HepG2 (cell line): ENCODE measurements around the gene AARS2. TPM values are rescaled to one million over a fixed set of nuclear protein-coding genes. Genes with fewer than 3 reads are reported as not detected.

Experiments
- ATAC-seq: fragments of 200-7000 bp; cut with Tn5 transposase; 3 replicates; pipeline ENCODE4 v1.9.1; 2020; ENCODE audit warnings: mild to moderate bottlenecking, moderate library complexity
- BruUV-seq: library from RNA; stranded (reverse); fragments of 400-500 nt; replicated peaks from 2 replicates; lab custom pipeline; 2021; lab: Mats Ljungman, UMichigan
- CTCF ChIA-PET: fragments of 300-600 bp; formaldehyde crosslinking; extraction: SDS; loops from one replicate; lab custom pipeline; 2021; ENCODE audit warnings: low total read pairs, inconsistent platforms, low intra/inter-chr PET ratio; lab: Yijun Ruan, JAX
- POLR2A ChIA-PET: fragments of 350-600 bp; sonication (Branson Sonifier 250); formaldehyde crosslinking; loops from one replicate; lab custom pipeline; 2020; ENCODE audit warnings: antibody characterized with exemption, inconsistent platforms; lab: Yijun Ruan, JAX
- DNase-seq: peaks from one replicate; pipeline ENCODE4 v3.0.0-alpha.2; 2015; ENCODE audit warnings: low spot score
- FAIRE-seq: peaks from 3 replicates; lab custom pipeline; 2011; peaks lifted over from hg19 to GRCh38; lab: Jason Lieb, UNC
- H2AFZ ChIP-seq: one replicate; pipeline ENCODE4 v1.6.1; 2011; ENCODE audit warnings: low read length, inconsistent platforms
- H3K27ac ChIP-seq: fragments of 300-600 bp; 3 replicates; pipeline ENCODE4 v1.8.0; 2011; ENCODE audit warnings: mixed run types, mild to moderate bottlenecking, mixed read lengths, low read length, inconsistent platforms; ENCODE audit not compliant: insufficient read depth; ENCODE audit errors: extremely low read length
- H3K27me3 ChIP-seq, 2 experiments: fragments of 200-600 bp in 1 of 2; 2 replicates in 1 of 2; 3 replicates in 1 of 2; pipeline versions ENCODE4 v1.6.0 to v1.8.0; 2011; ENCODE audit warnings: low read length in 2 of 2, mild to moderate bottlenecking in 2 of 2, moderate library complexity in 2 of 2, inconsistent platforms in 1 of 2; ENCODE audit not compliant: insufficient read depth in 2 of 2, control insufficient read depth in 1 of 2
- H3K36me3 ChIP-seq, 2 experiments: fragments of 200-600 bp in 1 of 2; replicated peaks in 1 of 2; 2 replicates in 1 of 2; 3 replicates in 1 of 2; pipeline versions ENCODE4 v1.5.1 to v1.8.0; 2011; ENCODE audit warnings: low read length in 2 of 2, inconsistent platforms in 1 of 2; ENCODE audit not compliant: insufficient read depth in 2 of 2, control insufficient read depth in 1 of 2
- H3K4me1 ChIP-seq: 2 replicates; pipeline ENCODE4 v1.5.1; 2012; ENCODE audit warnings: low read length, inconsistent platforms; ENCODE audit not compliant: insufficient read depth
- H3K4me2 ChIP-seq: 2 replicates; pipeline ENCODE4 v1.6.0; 2011; ENCODE audit warnings: low read depth, low read length, inconsistent platforms
- H3K4me3 ChIP-seq, 3 experiments: fragments of 200-600 bp in 1 of 3; sonication (generic), shearing (Covaris generic) in 1 of 3; replicated peaks in 1 of 3; 2 replicates each; pipeline ENCODE4 v1.5.1; 2011 to 2016; ENCODE audit warnings: low read length in 3 of 3, inconsistent platforms in 2 of 3, low read depth in 2 of 3, mild to moderate bottlenecking in 2 of 3, control low read depth in 1 of 3, mixed read lengths in 1 of 3; ENCODE audit not compliant: insufficient read depth in 1 of 3
- H3K79me2 ChIP-seq: one replicate; pipeline ENCODE4 v1.6.1; 2011; ENCODE audit warnings: low read length, inconsistent platforms; ENCODE audit not compliant: insufficient read depth
- H3K9ac ChIP-seq: 2 replicates; pipeline ENCODE4 v1.6.0; 2011; ENCODE audit warnings: mild to moderate bottlenecking, low read depth, low read length, inconsistent platforms; ENCODE audit not compliant: insufficient read depth
- H3K9me3 ChIP-seq: 2 replicates; pipeline ENCODE4 v1.5.1; 2012; ENCODE audit warnings: mild to moderate bottlenecking, low read length
- H4K20me1 ChIP-seq: 2 replicates; pipeline ENCODE4 v1.6.0; 2011; ENCODE audit warnings: inconsistent platforms, mild to moderate bottlenecking, low read length, moderate library complexity; ENCODE audit not compliant: insufficient read depth
- ARHGAP35 ChIP-seq: sonication (generic); formaldehyde crosslinking; IDR thresholded peaks from 2 replicates; pipeline ENCODE4 v1.9.0; 2022; ENCODE audit warnings: mild to moderate bottlenecking, inconsistent platforms, moderate library complexity, missing genetic modification reagents, borderline replicate concordance
- ARID5B ChIP-seq: IDR thresholded peaks from 2 replicates; pipeline ENCODE4 v1.4.0; 2020; ENCODE audit warnings: mild to moderate bottlenecking, missing genetic modification reagents
- CC2D1A ChIP-seq: sonication (generic); formaldehyde crosslinking; IDR thresholded peaks from 2 replicates; pipeline ENCODE4 v1.8.1; 2023; ENCODE audit warnings: mild to moderate bottlenecking, missing genetic modification reagents
- DR1 ChIP-seq: sonication (generic); formaldehyde crosslinking; IDR thresholded peaks from 2 replicates; pipeline ENCODE4 v1.8.0; 2021; ENCODE audit warnings: mild to moderate bottlenecking, missing genetic modification reagents, inconsistent platforms
- ELF3 ChIP-seq: IDR thresholded peaks from 2 replicates; pipeline ENCODE4 v1.6.1; 2016; ENCODE audit warnings: missing genetic modification reagents, missing compliant biosample characterization
- HNRNPH1 ChIP-seq: fragments of 200-400 bp; formaldehyde crosslinking; optimal IDR thresholded peaks from 2 replicates; pipeline ENCODE3; 2017; ENCODE audit warnings: mild to moderate bottlenecking, low read depth, low read length
- KAT7 ChIP-seq: IDR thresholded peaks from 2 replicates; pipeline ENCODE4 v1.6.1; 2018; ENCODE audit warnings: borderline replicate concordance, missing compliant biosample characterization
- KMT2A ChIP-seq: sonication (generic); formaldehyde crosslinking; IDR thresholded peaks from 2 replicates; pipeline ENCODE4 v1.4.0; 2020; ENCODE audit warnings: missing genetic modification reagents
- MBD4 ChIP-seq: IDR thresholded peaks from 2 replicates; pipeline ENCODE4 v1.6.1; 2012; ENCODE audit warnings: low read length, inconsistent platforms, borderline replicate concordance
- SMAD3 ChIP-seq: sonication (generic); formaldehyde crosslinking; IDR thresholded peaks from 2 replicates; pipeline ENCODE4 v1.4.0; 2020; ENCODE audit warnings: missing genetic modification reagents
- TGIF2 ChIP-seq: IDR thresholded peaks from 2 replicates; pipeline ENCODE4 v1.6.1; 2016; ENCODE audit warnings: control low read depth, missing compliant biosample characterization
- ZFX ChIP-seq: sonication (generic); formaldehyde crosslinking; IDR thresholded peaks from 2 replicates; pipeline ENCODE4 v1.4.0; 2020; ENCODE audit warnings: mild to moderate bottlenecking, low read depth, missing genetic modification reagents, moderate library complexity
- ZNF205 ChIP-seq: IDR thresholded peaks from 2 replicates; pipeline ENCODE4 v1.6.1; 2018; ENCODE audit warnings: missing biosample characterization, missing genetic modification reagents
- ZNF230 ChIP-seq: sonication (generic); formaldehyde crosslinking; IDR thresholded peaks from 2 replicates; pipeline ENCODE4 v1.4.0; 2020; ENCODE audit warnings: mild to moderate bottlenecking, missing genetic modification reagents
- ZNF770 ChIP-seq: sonication (generic); formaldehyde crosslinking; IDR thresholded peaks from 2 replicates; pipeline ENCODE4 v1.5.0; 2020; ENCODE audit warnings: mild to moderate bottlenecking, missing genetic modification reagents
- WGBS: methylation state at CpG from one replicate; pipeline ENCODE4 v1.1.6; 2017; ENCODE audit warnings: low lambda C conversion rate; 5-methylcytosine and 5-hydroxymethylcytosine counted together
- in situ Hi-C: cut with HindIII; loops from 2 replicates; pipeline ENCODE4 v1.10.0; 2017; ENCODE audit warnings: low pct_unique_long_range_greater_than_20kb; ENCODE audit not compliant: extremely low pct_ligation_motif_present
- intact Hi-C: fragments of 100-400 bp; cut with micrococcal nuclease; formaldehyde crosslinking; loops from one replicate; pipeline ENCODE4 v1.10.0; 2022; ENCODE audit not compliant: unreplicated experiment
- polyA plus RNA-seq, 8 experiments: library from polyadenylated mRNA; depleted of rRNA in 3 of 8; stranded (reverse) in 7 of 8; unstranded in 1 of 8; fragments of >200 nt; fragmentation: Illumina TruSeq in 4 of 8; extraction: Trizol in 4 of 8; gene quantifications; 2 replicates each; pipeline versions ENCODE4 v1.2.1 to v1.2.3, GENCODE V29; 2011 to 2016; ENCODE audit warnings: low read depth in 4 of 8, missing spikeins in 1 of 8, mixed read lengths in 1 of 8; ENCODE audit not compliant: insufficient read depth in 1 of 8
- total RNA-seq, 5 experiments: library from RNA; depleted of rRNA; stranded (reverse); fragments of >200 nt; fragmentation: Illumina TruSeq; extraction: Trizol; gene quantifications; 2 replicates each; pipeline ENCODE4 v1.2.3, GENCODE V29; 2016; ENCODE audit warnings: low read depth in 1 of 5
- TF ChIP-seq, protein P1 (sequence below): sonication (generic); formaldehyde crosslinking; IDR thresholded peaks from 2 replicates; pipeline ENCODE4 v1.8.0; 2023; ENCODE audit warnings: mild to moderate bottlenecking, missing genetic modification reagents
- TF ChIP-seq, protein P2 (sequence below): IDR thresholded peaks from 2 replicates; pipeline ENCODE4 v1.6.1; 2016; ENCODE audit warnings: low read depth, borderline replicate concordance

AARS2 gene
- total and polyA plus RNA-seq, 2 of the 13 experiments (the other 11 are each of a cell fraction or from before 2014, with no cell fraction given) = 7.5 to 24.1 TPM

DNA sequence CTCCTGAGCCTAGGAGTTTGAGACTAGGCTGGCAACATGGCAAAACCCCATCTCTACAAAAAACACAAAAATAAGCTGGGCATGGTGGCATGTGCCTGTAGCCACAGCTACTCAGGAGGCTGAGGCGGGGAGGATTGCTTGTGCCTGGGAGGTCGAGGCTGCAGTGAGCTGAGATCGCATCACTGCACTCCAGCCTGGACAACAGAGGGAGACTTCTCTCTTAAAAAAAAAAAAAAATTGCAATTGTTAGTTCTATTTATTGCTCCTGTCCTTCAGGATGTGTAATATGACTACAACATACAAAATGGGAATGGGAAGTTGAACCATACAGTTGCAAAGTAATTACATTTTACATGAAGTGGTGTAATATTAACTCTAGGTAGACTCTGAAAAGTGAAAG, 8.1 kb upstream of the AARS2 start:
- BruUV-seq = no TSS peak
- Histone ChIP-seq H3K4me3 (no peak overlapping the region), H3K36me3 (no peaks in the 10 kb centered on the region), H3K4me1 (peaks cover 9% of the 10 kb centered on the region), H3K27ac (no peak overlapping the region), H3K27me3 (peaks cover 6 to 57% of the 10 kb centered on the region in 2 experiments; a peak in 4 of 5 replicates), H3K9me3 (no peaks in the 10 kb centered on the region), H3K9ac (no peak overlapping the region), H3K4me2 (no peak overlapping the region), H3K79me2 (no peaks in the 10 kb centered on the region), H4K20me1 (no peaks in the 10 kb centered on the region), H2AFZ (no peak overlapping the region)
- ChIA-PET CTCF (no interaction called here), POLR2A (no interaction called here)
- in situ Hi-C loops (no loop called here), intact Hi-C loops (no loop called here)
- 20% methylated on average over 3 of the region's 3 CpGs for WGBS
- no peak for FAIRE-seq
- DNase-seq = no peak
- TF ChIP-seq, protein P1, sequence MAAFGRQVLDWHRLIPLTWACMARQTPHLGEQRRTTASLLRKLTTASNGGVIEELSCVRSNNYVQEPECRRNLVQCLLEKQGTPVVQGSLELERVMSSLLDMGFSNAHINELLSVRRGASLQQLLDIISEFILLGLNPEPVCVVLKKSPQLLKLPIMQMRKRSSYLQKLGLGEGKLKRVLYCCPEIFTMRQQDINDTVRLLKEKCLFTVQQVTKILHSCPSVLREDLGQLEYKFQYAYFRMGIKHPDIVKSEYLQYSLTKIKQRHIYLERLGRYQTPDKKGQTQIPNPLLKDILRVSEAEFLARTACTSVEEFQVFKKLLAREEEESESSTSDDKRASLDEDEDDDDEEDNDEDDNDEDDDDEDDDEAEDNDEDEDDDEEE (CRISPR knock-in tag) = no peak
- TF ChIP-seq, protein P2, sequence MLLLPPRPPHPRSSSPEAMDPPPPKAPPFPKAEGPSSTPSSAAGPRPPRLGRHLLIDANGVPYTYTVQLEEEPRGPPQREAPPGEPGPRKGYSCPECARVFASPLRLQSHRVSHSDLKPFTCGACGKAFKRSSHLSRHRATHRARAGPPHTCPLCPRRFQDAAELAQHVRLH (CRISPR knock-in tag) = no peak
- TF ChIP-seq TGIF2 (CRISPR knock-in tag) (no peak), ELF3 (CRISPR knock-in tag) (no peak), ZNF205 (CRISPR knock-in tag) (no peak), CC2D1A (CRISPR knock-in tag) (no peak), KAT7 (CRISPR knock-in tag) (no peak), SMAD3 (CRISPR knock-in tag) (no peak), ZFX (no peak), MBD4 (no peak), ZNF230 (CRISPR knock-in tag) (no peak), ZNF770 (no peak), DR1 (CRISPR knock-in tag) (no peak), HNRNPH1 (no peak), ARID5B (CRISPR knock-in tag) (no peak), ARHGAP35 (CRISPR knock-in tag) (no peak), KMT2A (CRISPR knock-in tag) (no peak)
- ATAC-seq = no peak
